Measurements from ENCODE around the gene USP22.

GRCh38 chr17:21008992-21009671 lies 33.7 kb downstream of the USP22 start:
- no peak for TF ChIP-seq EZH2 (IDR thresholded peaks at IDR 0.05)
- TF ChIP-seq, protein P1, sequence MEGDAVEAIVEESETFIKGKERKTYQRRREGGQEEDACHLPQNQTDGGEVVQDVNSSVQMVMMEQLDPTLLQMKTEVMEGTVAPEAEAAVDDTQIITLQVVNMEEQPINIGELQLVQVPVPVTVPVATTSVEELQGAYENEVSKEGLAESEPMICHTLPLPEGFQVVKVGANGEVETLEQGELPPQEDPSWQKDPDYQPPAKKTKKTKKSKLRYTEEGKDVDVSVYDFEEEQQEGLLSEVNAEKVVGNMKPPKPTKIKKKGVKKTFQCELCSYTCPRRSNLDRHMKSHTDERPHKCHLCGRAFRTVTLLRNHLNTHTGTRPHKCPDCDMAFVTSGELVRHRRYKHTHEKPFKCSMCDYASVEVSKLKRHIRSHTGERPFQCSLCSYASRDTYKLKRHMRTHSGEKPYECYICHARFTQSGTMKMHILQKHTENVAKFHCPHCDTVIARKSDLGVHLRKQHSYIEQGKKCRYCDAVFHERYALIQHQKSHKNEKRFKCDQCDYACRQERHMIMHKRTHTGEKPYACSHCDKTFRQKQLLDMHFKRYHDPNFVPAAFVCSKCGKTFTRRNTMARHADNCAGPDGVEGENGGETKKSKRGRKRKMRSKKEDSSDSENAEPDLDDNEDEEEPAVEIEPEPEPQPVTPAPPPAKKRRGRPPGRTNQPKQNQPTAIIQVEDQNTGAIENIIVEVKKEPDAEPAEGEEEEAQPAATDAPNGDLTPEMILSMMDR (IDR thresholded peaks at IDR 0.05) = no peak

Data from neural progenitor cell (in vitro differentiated cells).